Measurements from ENCODE around the gene MYOD1.

The MYOD1 gene

DNA sequence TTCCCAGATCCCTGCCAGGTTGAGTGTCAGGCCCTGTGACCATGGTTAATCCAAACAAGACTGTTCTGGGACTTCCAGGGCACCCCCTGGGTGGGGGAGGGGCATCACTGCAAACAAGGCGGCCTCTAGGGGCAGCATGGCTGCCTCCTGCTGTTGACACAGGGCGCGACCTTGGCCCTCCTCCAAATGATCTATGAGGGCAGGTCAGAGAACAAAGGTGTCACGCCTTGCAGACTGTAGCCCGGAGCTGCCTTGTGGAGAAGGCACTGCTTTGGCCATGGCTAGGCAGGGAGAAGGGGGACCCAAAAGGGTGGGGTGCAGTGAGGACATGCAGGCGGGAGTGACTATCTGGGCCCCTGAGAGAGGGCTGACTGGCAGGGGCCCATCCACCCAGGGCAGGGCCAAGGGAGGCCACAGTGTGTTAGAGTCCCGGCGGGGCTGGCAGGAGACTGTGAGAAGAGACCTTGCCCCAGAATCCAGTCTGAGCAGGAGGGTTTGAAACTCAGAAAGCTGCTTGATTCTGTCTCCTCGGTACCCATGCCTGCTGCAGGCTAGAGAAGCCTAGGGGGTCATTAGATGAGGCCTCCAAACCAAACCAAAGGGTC, 50.8 kb downstream of the MYOD1 start:
- H3K27me3 ChIP-seq (replicated peaks in 2 of 5; ENCODE audit: control insufficient read depth in 4 of 5, insufficient read depth in 5 of 5, low read length in 4 of 5) = no peaks in the 10 kb centered on the region
- no peaks in the 10 kb centered on the region for H3K9me3 ChIP-seq (ENCODE audit: control extremely low read depth in 1 of 5, control insufficient read depth in 4 of 5, insufficient read depth in 2 of 5, low read depth in 1 of 5, low read length in 4 of 5)
- H3K4me1 ChIP-seq (ENCODE audit: control extremely low read depth in 1 of 4, control insufficient read depth in 4 of 4, insufficient read depth in 4 of 4, low read length in 3 of 4) = no peaks in the 10 kb centered on the region
- ChIA-PET CTCF (interaction anchor here (1.7 kb wide), 1 partner anchor 9 kb away, joined by 4 read pairs; no protein-coding TSS in a partner anchor), POLR2A (no interaction called here)
- H3K36me3 ChIP-seq (ENCODE audit: control insufficient read depth in 4 of 4, insufficient read depth in 4 of 4, low read length in 3 of 4) = no peaks in the 10 kb centered on the region
- peak in 2 of 3 donors; percentile 3 to 5 for DNase-seq
- no peak overlapping the region for H3K27ac ChIP-seq (ENCODE audit: insufficient read depth in 1 of 2, low read depth in 1 of 2, low read length in 2 of 2, poor library complexity in 1 of 2, severe bottlenecking in 2 of 2)
- WGBS (ENCODE audit: insufficient coverage) = 91% methylated on average over 7 of the region's 9 CpGs
- H3K4me3 ChIP-seq (ENCODE audit: control insufficient read depth in 1 of 7, extremely low read depth in 1 of 7, insufficient read depth in 4 of 7, low read depth in 2 of 7, low read length in 6 of 7) = no peak overlapping the region

- CTCF ChIA-PET = interaction anchor here (1.7 kb wide), 1 partner anchor 10 kb away, joined by 4 read pairs; no protein-coding TSS in a partner anchor
- POLR2A ChIA-PET = no interaction called here
- no peak overlapping the region for H3K27ac ChIP-seq (ENCODE audit: insufficient read depth in 1 of 2, low read depth in 1 of 2, low read length in 2 of 2, poor library complexity in 1 of 2, severe bottlenecking in 2 of 2)
Measured at GRCh38 chr11:17770917-17771316, 51.5 kb downstream of the MYOD1 start.

GRCh38 chr11:17771415-17771814, 52.0 kb downstream of the MYOD1 start:
- Histone ChIP-seq H3K27ac (ENCODE audit: insufficient read depth in 1 of 2, low read depth in 1 of 2, low read length in 2 of 2, poor library complexity in 1 of 2, severe bottlenecking in 2 of 2) (no peak overlapping the region), H3K36me3 (ENCODE audit: control insufficient read depth in 4 of 4, insufficient read depth in 4 of 4, low read length in 3 of 4) (no peaks in the 10 kb centered on the region), H3K9me3 (ENCODE audit: control extremely low read depth in 1 of 5, control insufficient read depth in 4 of 5, insufficient read depth in 2 of 5, low read depth in 1 of 5, low read length in 4 of 5) (no peaks in the 10 kb centered on the region), H3K4me1 (ENCODE audit: control extremely low read depth in 1 of 4, control insufficient read depth in 4 of 4, insufficient read depth in 4 of 4, low read length in 3 of 4) (no peaks in the 10 kb centered on the region), H3K4me3 (ENCODE audit: control insufficient read depth in 1 of 7, extremely low read depth in 1 of 7, insufficient read depth in 4 of 7, low read depth in 2 of 7, low read length in 6 of 7) (no peak overlapping the region), H3K27me3 (replicated peaks in 2 of 5; ENCODE audit: control insufficient read depth in 4 of 5, insufficient read depth in 5 of 5, low read length in 4 of 5) (no peaks in the 10 kb centered on the region)
- no peak for DNase-seq
- ChIA-PET CTCF (interaction anchor here (1.7 kb wide), 1 partner anchor 11 kb away, joined by 4 read pairs; no protein-coding TSS in a partner anchor), POLR2A (no interaction called here)
- 97% methylated on average over 12 of the region's 17 CpGs for WGBS (ENCODE audit: insufficient coverage)

More at GRCh38 chr11:17770917-17771316, 51.5 kb downstream of the MYOD1 start:
- Histone ChIP-seq H3K4me3 (ENCODE audit: control insufficient read depth in 1 of 7, extremely low read depth in 1 of 7, insufficient read depth in 4 of 7, low read depth in 2 of 7, low read length in 6 of 7) (no peak overlapping the region), H3K36me3 (ENCODE audit: control insufficient read depth in 4 of 4, insufficient read depth in 4 of 4, low read length in 3 of 4) (no peaks in the 10 kb centered on the region), H3K4me1 (ENCODE audit: control extremely low read depth in 1 of 4, control insufficient read depth in 4 of 4, insufficient read depth in 4 of 4, low read length in 3 of 4) (no peaks in the 10 kb centered on the region), H3K27me3 (replicated peaks in 2 of 5; ENCODE audit: control insufficient read depth in 4 of 5, insufficient read depth in 5 of 5, low read length in 4 of 5) (no peaks in the 10 kb centered on the region), H3K9me3 (ENCODE audit: control extremely low read depth in 1 of 5, control insufficient read depth in 4 of 5, insufficient read depth in 2 of 5, low read depth in 1 of 5, low read length in 4 of 5) (no peaks in the 10 kb centered on the region)
- no peak for DNase-seq

Data from common myeloid progenitor, CD34-positive (primary cell).